ENCODE data around the gene FMN1.

Gene FMN1

DNA sequence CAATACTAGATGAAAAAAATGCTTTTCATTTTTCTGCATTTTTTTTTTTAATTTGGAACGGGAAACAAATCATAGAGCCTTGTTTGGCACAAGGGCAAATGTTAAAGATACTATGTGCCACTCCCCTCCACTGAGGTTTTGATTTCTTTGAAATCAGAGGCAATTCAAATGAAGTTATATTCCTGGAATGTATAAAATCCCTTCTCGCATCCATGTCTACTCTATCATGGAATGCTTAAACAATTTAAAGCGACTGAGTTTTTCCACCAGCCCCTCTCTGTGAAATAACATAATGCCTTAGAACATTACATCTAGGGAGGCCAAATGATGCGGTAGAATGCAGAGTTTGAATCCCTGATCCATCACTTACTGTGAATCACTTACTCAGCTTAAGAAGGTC is 69.7 kb downstream of the FMN1 start:
- no peak for DNase-seq (ENCODE audit: low read depth)

DNA sequence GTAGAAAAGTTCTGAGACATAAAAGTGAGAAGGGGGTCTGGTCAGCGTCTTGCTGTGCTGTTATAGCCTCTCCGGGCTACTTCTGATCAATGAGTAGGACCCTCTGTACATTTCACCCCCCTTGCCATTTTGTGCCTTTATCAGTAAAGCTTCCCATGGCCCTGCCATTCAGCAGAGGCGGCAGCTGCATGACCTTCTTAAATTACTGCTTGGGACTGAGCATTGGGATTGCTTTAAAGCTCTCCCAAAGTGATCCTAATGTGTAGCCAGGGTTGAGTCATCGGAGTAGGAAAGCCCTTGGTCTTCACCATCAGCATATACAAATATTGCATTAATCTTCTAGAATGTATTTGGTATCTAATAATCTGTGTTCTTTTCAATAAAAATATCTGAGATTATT is 70.2 kb downstream of the FMN1 start:
- DNase-seq (ENCODE audit: low read depth): no peak

DNA sequence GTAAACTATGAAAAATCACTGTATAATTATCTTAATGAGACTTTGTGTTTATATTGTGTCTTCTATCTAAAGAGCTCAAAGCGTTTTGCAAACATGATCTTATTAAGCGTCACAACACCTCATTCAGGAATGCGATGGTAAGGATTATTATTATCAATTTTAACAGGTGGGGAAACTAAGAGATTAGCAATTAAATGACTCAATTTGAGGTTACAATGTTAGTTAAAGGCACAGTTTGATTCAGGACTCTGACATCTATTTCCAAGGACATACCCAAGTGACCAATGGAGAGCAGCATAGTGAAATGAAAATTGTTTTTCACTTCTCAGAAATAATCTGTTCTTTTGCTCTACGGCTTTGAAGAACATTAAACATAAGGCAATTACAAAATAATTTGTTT is 74.6 kb downstream of the FMN1 start:
- DNase-seq (ENCODE audit: low read depth): no peak

DNA sequence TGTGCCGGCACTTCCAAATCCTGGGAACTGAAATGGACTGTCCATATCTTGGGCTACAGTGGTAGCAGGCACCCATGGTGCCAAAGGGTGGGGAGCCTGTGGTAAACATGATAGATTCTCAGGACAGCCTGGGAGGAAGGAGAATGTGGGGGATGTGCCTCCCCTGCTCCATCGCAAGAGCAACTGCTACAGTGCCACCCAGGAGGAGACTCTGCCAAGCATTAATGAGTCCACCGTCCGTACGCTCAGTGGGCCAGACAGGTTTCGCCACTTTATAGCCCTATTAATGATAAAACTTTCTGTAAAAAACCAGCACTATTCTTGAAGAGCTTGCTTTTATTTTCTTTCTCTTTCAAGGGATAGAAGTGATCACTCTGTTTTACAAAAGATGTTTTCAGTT is 75.2 kb downstream of the FMN1 start:
- DNase-seq (ENCODE audit: low read depth): no peak

DNA sequence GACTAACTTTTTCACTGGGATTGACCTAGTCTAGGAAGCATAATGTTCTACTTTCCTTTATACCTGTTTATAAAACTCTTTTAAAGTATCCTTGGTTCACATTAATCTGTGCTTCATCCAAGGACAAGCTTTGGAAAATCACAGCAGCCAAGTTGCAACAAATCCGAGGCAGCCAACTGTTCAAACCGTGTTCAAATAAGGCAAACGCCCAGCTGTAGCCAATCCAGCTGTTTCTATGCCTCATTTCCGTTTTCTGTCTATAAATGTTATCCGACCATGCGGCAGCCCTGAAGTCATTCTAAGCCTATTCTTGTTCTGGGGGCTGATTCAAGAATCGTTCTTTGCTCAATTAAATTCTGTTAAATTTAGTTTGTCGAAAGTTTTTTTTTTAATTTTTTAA is 78.3 kb downstream of the FMN1 start:
- DNase-seq (ENCODE audit: low read depth): no peak

DNA sequence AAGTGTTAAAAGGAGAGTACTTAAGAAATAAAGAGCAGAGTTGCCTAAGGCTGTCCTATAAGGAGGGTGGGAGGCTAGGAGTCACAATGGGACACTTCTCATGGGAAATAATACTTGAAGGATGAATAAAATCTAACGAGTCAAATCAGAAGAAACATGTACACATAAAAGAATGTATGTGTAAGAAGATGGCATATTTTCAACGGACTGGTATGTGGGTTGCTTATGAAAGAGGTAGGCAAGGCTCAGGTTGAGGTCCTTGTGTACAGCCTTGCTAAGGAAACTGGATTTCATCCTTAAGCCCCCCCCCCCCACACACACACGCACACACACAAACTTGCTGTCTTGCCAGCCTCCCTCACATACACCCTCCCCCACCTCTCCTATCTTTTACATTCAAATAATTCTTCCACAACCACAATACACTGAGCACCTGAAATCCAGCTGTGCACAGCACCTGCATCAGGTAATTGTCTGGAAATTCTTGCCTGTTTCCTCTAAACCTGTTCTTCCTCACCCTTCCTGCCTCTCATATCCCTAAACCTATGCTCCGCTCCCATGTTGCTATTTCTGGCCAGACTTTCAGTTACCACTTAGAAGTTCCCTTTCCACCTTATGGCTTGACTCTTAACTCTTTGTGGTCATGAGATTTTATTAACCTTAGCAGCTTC is 79.2 kb downstream of the FMN1 start:
- no peak for DNase-seq (ENCODE audit: low read depth)

DNA sequence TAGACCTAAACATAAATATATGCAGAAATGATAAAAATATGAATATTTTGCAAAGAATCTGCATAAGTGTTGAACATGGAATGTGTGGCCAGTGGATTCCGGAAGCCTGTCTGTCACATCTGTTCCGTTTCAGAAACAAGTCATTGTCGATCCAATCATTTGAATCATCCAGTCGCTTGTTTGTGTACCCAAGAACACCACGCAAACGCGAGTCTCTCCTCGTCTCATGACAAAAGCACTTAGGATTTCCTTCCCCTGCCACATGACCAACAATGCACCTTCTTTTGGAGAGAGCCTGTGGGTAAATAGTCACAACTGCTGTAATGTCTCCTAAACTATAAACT is 80.2 kb downstream of the FMN1 start:
- DNase-seq (ENCODE audit: low read depth): no peak

DNA sequence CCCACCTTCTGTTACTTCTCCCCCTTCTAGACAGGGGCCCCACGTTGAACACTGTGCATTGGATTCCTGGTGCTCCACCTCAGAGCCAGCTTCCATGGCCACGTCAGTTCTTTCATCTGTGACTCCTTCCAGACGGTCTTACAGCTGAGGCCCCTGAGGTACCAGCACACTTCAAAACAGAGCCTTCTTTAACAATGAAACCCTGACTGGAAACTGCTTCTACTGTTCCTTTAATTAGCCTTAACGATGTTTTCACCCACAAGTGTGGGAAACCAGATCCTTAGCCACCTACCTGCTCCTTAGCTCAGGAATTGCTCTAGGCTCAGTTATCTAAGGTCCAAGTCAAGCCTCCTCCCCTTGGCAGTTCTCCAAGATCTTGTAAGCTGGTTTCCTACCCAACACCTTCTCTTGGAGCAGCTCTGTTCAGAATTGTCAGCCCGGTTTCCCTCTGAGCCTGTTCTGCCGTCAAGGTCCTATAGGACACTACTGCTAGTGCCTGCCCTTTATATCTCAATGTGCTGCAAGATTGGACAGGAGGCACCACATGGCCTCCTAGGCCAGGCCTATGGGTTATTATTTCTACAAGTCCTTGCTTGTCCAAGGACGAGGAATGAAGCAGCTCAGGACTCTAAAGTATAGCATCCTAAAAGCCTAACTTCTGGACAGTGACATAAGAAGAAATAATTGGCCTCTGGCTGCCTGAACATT is 80.7 kb downstream of the FMN1 start:
- DNase-seq (ENCODE audit: low read depth): no peak

DNA sequence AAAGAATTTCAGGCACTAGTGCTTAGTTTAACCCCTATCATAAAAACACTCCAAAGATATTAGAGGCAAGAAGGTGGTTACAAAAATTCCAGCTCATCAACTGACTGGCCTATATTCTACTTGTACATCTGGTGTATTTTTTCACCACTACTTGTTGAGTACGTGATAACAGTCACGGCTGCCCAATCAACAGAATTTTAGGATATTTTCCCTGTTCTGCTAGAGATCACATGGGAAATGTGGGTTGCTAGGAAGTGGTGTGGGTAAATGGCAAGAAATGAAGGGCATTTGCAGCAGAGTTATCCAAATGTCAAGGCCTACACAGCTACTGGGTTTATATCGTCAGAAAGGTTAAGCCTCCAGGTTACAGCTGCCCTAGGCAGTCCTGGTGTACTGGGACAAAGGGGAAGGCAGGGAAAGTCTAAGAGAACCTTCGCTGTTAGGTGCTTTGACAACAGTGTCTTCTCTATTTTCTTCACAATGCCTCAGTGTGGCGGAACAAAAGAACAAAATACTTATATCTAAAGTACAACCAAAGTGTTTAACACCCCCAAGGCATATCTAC is 81.9 kb downstream of the FMN1 start:
- no peak for DNase-seq (ENCODE audit: low read depth)

DNA sequence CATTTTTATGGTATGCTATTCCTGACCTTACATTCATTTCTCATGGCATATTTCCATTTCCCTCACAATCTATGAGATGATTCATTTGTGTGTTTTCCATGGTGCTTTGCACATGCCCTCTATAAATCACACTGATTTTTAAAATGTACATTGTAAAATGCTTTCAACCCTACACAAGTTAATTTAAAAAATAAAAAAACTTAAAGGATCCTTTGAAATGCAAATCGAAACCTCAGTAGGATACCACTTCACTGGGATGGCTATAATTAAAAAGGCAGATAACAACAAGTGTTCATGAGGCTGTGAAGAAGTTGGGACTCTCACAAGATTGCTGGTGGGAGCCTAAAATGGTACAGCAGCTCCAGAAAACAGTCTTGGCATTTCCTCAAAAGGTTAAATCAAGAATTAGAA is 83.5 kb downstream of the FMN1 start:
- no peak for DNase-seq (ENCODE audit: low read depth)

DNA sequence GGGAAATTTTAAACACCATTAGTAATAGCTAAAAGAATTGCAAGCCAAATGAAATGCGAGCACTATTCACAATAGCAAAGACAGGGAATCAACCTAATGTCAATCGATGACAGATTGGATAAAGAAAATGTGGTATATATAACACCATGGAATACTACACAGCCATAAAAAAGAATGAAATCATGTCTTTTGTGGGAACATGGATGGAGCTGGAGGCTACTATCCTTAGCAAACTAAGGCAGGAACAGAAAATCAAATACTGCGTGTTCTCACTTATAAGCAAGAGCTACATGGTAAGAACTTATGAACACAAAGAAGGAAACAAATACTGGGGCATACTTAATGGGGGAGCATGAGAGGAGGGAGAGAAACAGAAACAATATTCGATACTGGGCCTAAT is 85.2 kb downstream of the FMN1 start:
- no peak for DNase-seq (ENCODE audit: low read depth)

DNA sequence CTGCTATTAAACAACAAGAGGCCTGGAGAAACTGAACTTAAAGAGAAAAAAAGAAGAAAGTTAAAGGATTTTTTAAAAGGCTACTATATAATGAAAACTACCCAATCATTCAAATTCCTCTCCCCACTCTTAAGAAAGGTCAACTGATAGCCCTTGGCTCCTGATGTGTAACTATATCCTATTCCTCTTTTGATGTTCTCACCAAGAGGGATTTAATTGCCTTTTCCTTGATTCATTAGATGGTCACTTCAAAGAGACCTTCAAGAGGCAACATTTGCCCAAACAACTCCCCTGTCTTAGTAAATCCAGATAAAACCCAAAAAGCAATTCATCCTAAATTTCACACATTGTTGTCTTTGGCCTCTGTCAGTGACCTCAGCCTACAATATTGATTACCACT is 86.0 kb downstream of the FMN1 start:
- no peak for DNase-seq (ENCODE audit: low read depth)

DNA sequence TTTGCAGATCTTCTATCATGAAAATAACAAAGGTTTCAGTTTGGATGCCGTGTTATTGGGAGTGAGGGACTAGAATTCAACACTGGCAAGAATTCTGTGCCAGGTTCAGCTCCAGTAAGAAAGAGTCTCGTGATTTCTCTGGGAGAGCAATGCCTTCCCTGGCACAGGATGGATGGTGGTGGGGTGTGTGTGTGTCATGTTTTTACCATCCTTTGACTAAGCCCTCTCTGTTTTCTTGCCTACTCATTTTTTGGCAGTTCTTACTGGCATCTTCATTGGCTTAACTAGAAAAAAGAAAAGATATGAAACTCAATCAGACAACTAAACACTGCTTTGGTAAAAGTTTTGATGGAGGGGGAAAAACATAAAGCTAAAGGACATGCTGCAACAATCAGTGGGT is 86.6 kb downstream of the FMN1 start:
- DNase-seq (ENCODE audit: low read depth): no peak

DNA sequence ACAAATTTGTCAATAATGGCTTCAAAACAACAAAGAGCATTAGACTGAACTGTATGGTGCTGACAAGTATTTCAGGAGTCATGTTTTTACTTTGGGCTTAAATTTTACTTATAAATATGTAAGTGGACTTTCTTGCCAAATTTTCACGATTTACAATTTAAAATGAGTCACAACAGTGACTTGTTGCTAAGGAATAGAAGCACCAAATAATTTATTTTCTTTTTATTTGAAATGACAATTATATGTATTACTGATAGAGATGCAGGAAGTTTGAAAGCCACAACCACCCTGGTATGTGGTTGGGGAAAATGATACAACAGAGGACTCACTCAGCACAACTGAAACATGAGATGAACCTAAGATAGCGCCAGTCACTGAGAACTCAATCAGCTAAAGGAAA is 90.3 kb downstream of the FMN1 start:
- DNase-seq (ENCODE audit: low read depth): peak; percentile 56

DNA sequence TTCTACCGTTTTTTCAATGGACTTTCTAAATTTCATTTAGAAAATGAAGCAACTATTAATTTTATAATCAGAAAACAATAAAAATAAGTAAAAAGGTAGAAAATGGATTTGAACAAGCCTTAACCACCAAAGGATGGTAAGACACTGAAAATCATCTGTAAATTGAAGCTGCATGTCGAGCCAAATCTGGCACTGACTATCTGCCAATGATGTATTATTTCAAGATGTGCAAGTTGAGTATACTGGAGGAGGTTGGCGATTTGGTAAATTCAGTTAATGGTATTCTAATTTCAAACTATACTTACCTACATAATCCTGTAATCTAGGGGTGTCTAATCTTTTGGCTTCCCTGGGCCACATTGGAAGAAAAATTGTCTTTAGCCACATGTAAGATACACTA is 93.5 kb downstream of the FMN1 start:
- DNase-seq (ENCODE audit: low read depth): no peak

DNA sequence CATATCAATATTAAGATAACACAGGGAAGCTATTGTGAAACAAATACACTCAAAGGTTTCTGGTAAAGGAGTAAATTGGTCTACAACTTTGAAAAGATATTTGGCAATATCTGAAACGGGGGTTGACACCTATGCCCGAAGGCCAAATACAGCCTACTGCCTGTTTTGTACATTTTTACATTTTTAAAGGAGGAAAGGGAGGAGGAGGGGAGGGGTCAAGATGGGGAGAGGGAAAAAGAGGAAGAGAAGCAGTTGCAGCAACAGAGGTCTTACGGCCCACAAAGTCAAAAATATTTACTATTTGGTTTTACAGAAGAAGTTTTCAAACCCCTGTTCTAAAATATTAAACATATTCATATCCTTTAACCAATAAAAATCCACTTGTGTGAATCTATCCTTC is 94.2 kb downstream of the FMN1 start:
- DNase-seq (ENCODE audit: low read depth): no peak

DNA sequence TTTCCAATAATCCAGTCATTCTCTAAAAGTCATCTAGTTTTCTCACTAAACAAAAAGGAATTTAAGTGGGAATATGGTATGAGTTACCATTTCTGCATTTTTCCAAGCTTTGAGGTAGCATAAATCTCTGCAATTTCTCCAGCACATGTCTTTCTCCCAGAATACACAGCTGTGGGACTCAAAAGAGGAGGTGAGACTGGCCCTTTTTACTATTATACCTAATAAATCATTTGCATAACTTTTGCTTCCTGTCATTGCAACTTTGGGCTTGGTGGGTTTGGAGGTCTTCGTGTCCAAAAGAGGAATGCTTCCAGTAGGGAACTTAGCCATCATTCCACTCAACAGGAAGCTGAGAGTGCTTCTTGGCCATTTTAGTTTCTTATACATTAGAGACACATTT is 94.8 kb downstream of the FMN1 start:
- no peak for DNase-seq (ENCODE audit: low read depth)

DNA sequence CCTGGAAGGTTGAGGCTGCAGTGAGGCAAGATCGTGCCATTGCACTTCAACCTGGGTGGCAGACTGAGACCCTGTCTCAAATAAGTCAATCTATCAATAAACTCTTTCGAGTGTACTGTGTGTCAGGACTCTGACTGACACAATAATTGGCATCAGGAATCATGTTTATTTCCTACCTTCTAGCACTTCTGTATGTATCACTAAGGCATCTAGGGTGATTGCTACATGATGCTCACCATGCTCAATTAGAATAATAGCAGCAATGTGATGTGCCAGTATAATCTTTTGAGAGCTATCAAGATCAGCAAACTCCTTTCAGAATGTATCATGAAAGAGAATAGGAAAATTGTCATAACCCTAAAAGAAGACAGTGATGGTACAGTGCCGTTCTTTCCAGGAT is 95.3 kb downstream of the FMN1 start:
- DNase-seq (ENCODE audit: low read depth): no peak

DNA sequence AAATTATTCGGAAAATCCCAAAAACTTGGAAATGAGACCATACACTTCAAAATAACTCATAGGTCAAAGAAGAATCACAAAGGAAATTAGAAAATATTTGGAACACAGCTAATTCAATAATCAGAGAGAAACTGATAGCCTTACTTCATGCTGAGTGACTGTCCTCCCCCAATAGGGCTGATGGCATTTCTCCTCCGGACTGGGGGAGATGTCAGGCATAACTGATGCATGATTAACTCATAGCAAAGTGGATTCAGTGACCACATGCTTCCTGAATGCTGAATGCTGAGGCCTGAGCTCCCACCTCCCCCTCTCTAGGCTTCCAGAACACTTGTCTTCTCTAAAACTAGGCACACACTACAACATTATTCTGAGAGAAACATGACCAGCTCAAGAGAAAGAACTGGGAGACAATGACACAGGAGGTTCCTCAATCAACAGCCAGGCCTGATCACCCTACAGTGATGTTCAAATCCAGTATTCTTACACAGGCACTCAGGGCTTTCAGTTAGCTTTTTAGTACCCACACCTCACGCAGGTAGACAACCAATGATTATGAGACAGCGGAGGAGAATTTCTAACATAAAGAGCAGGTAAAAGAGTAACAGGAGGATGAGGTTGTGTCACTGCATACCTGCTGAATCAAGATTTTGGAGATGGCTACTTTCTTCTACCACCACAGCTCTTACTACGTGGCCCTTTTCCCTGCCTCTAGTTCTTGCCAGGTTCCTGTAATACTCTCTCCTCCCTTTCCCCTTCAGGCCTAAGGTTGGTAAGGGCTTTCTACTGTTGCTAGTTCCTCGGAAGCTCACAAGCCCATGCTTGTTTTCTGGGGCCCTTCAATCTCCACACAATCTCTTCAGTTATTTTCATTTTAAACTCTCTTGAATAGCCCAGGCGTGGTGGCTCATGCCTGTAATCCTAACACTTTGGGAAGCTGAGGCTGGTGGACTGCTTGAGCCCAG is 96.1 kb downstream of the FMN1 start:
- DNase-seq (ENCODE audit: low read depth): peak; percentile 43

DNA sequence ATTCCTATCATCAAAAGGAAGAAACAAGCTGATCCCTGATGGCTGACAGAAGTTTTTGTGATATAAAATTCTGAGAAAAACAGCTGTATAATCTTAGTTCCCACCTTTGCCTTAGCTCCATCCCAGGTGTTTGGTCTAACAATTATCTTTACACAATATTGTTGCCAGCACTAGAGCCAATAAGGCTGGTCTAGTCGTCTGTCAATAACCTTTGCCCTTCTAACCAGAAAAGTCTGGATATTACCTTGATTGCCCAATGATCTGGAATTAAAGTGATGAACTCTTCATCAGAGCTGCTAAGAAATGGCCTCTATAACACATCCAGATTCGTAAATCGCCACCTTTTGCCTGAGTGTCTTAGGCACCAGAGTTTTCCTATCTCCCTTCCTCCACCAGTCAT is 98.4 kb downstream of the FMN1 start:
- no peak for DNase-seq (ENCODE audit: low read depth)

DNA sequence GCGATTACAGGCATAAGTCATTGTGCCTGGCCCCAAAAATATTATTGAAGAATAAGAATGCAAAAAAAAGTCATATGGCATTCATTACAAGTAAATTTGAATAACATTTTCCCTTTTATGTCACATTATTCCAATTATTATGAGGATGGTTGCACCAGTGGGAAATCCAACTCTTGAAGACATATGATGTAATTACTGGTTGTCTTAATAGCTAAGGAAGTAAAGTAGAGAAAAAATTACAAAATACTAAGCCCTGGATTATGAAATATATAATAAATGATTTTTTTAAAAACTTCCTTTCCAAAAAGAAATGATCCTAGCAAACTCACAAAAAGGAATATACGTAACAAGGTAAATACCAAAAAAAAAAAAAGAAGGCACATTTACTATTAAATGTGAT is 98.9 kb downstream of the FMN1 start:
- no peak for DNase-seq (ENCODE audit: low read depth)

DNA sequence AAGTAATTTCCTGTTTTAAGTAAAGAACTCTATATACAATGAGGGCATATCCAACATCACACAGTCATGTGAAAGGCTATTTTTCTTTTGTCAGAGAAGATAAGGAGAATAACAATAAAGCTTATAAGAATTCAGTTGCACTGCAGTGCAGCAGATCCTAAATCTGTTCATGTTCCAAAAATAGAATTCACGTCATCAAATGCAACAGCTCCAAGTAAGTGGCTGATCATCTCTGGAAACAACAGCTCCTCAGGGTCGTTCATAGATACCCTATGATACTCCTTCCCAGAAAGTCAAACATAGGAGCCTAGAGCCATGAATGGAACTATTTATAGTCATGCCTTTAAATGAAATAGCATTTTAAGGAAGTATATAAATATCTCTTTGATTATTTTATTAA is 100.2 kb downstream of the FMN1 start:
- DNase-seq (ENCODE audit: low read depth): no peak

DNA sequence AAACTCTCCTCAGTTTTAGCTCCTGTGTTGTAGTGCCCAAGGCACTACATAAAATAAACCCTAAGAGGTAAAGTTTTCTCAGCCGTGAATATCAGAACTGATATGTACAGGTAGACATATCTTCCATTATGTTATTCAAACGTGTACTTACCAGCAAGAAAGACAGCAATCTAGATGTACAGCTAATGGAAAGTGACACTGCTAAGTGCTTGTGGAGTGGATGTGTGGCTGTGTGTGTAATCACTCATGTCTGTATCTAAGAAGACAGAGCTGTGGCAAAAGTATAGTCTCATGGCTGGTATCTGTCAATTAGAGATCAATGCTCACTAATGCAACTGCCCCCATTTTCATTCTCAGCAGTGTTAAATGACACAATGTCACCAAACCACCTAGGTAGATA is 101.3 kb downstream of the FMN1 start:
- DNase-seq (ENCODE audit: low read depth): no peak

Data from GM04504 (cell line).